ENCODE data around the gene CFAP68. TPM values are rescaled to one million over a fixed set of nuclear protein-coding genes. Genes with fewer than 3 reads are reported as not detected.

CFAP68 gene
- total and polyA plus RNA-seq, 2 of the 13 experiments (the other 11 are each of a cell fraction or from before 2014, with no cell fraction given): 22.2 to 25.6 TPM

GRCh38 chr11:111917788-111918187 is 38.4 kb downstream of the CFAP68 start (continued):
- TF ChIP-seq HNRNPUL1 (IDR thresholded peaks at IDR 0.05; ENCODE audit: low read depth, low read length): no peak
- peak; percentile 82 for TF ChIP-seq HNF4G (IDR thresholded peaks at IDR 0.05; ENCODE audit: borderline replicate concordance, low read depth, low read length)
- TF ChIP-seq HNF4G (CRISPR knock-in tag; IDR thresholded peaks at IDR 0.05; ENCODE audit: borderline replicate concordance, low read depth): no peak
- no peak for TF ChIP-seq ONECUT2 (CRISPR knock-in tag; IDR thresholded peaks at IDR 0.05)
- TF ChIP-seq CEBPG (CRISPR knock-in tag; IDR thresholded peaks at IDR 0.05): peak; percentile 49
- peak; percentile 37; the same call in 1 of the 2 replicates for TF ChIP-seq SAP130 (CRISPR knock-in tag; IDR thresholded peaks at IDR 0.05; ENCODE audit: low read depth)
- TF ChIP-seq AHR (CRISPR knock-in tag; IDR thresholded peaks at IDR 0.05): no peak
- TF ChIP-seq ZNF235 (CRISPR knock-in tag; IDR thresholded peaks at IDR 0.05; ENCODE audit: borderline replicate concordance): no peak
- TF ChIP-seq, protein P1, sequence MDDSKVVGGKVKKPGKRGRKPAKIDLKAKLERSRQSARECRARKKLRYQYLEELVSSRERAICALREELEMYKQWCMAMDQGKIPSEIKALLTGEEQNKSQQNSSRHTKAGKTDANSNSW (CRISPR knock-in tag; IDR thresholded peaks at IDR 0.05; ENCODE audit: borderline replicate concordance): no peak
- peak; percentile 37; the same call in 1 of the 2 replicates for TF ChIP-seq NCOR1 (IDR thresholded peaks at IDR 0.05; ENCODE audit: borderline replicate concordance, low read length)
- 0 out of 2 replicates have a peak, but pooled peaks have one; percentile 11 for TF ChIP-seq RXRB (CRISPR knock-in tag; IDR thresholded peaks at IDR 0.05; ENCODE audit: borderline replicate concordance)
- TF ChIP-seq, protein P2, sequence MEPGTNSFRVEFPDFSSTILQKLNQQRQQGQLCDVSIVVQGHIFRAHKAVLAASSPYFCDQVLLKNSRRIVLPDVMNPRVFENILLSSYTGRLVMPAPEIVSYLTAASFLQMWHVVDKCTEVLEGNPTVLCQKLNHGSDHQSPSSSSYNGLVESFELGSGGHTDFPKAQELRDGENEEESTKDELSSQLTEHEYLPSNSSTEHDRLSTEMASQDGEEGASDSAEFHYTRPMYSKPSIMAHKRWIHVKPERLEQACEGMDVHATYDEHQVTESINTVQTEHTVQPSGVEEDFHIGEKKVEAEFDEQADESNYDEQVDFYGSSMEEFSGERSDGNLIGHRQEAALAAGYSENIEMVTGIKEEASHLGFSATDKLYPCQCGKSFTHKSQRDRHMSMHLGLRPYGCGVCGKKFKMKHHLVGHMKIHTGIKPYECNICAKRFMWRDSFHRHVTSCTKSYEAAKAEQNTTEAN (CRISPR knock-in tag; conservative IDR thresholded peaks at IDR 0.05): peak; percentile 77
- TF ChIP-seq GATAD1 (CRISPR knock-in tag; IDR thresholded peaks at IDR 0.05): 0 out of 2 replicates have a peak, but pooled peaks have one; percentile 9
- no peak for TF ChIP-seq REXO4 (CRISPR knock-in tag; IDR thresholded peaks at IDR 0.05; ENCODE audit: borderline replicate concordance)
